ENCODE data around the gene GGCX.
"Not testable (repeated sequence)": the region's sequence is repeated elsewhere in the genome, so short reads cannot be mapped to it uniquely, and the experiment has no call there.

Gene GGCX

GRCh38 chr2:85575739-85576138 is 14.4 kb upstream of the GGCX start:
- no peak for DNase-seq (ENCODE audit: low spot score)

GRCh38 chr2:85566265-85566664 is 5.0 kb upstream of the GGCX start:
- DNase-seq (ENCODE audit: low spot score) = no peak

- no peak for DNase-seq (ENCODE audit: low spot score)
These were observed 2.9 kb upstream of the GGCX start for GRCh38 chr2:85564144-85564563.

- no peak for DNase-seq (ENCODE audit: low spot score)
These were observed 447 bp downstream of the GGCX start for GRCh38 chr2:85560812-85561279.

- not testable (repeated sequence) for DNase-seq (ENCODE audit: low spot score)
These were observed 928 bp downstream of the GGCX start for GRCh38 chr2:85560403-85560726.

GRCh38 chr2:85558160-85558559 is 3.1 kb downstream of the GGCX start:
- DNase-seq (ENCODE audit: low spot score) = no peak

GRCh38 chr2:85557130-85557529 is 4.2 kb downstream of the GGCX start:
- DNase-seq (ENCODE audit: low spot score) = no peak

- no peak for DNase-seq (ENCODE audit: low spot score)
These were observed 6.2 kb downstream of the GGCX start for GRCh38 chr2:85554980-85555612.

GRCh38 chr2:85553184-85553583 is 8.1 kb downstream of the GGCX start:
- DNase-seq (ENCODE audit: low spot score) = no peak

- peak; percentile 77 for DNase-seq (ENCODE audit: low spot score)
These were observed 9.3 kb downstream of the GGCX start for GRCh38 chr2:85551698-85552678.

- DNase-seq (ENCODE audit: low spot score) = no peak
These were observed 10.8 kb downstream of the GGCX start for GRCh38 chr2:85550486-85550885.

- no peak for DNase-seq (ENCODE audit: low spot score)
These were observed 11.5 kb downstream of the GGCX start for GRCh38 chr2:85549826-85550225.

GRCh38 chr2:85549095-85549494 is 12.2 kb downstream of the GGCX start:
- no peak for DNase-seq (ENCODE audit: low spot score)

- no peak for DNase-seq (ENCODE audit: low spot score)
These were observed 12.7 kb downstream of the GGCX start for GRCh38 chr2:85548608-85548900.

- DNase-seq (ENCODE audit: low spot score) = no peak
These were observed 13.3 kb downstream of the GGCX start for GRCh38 chr2:85547859-85548607.

- DNase-seq (ENCODE audit: low spot score) = no peak
These were observed 14.0 kb downstream of the GGCX start for GRCh38 chr2:85547089-85547858.

GRCh38 chr2:85545780-85546240 is 15.5 kb downstream of the GGCX start:
- DNase-seq (ENCODE audit: low spot score) = no peak

- not testable (repeated sequence) for DNase-seq (ENCODE audit: low spot score)
These were observed 16.1 kb downstream of the GGCX start for GRCh38 chr2:85544915-85545779.

- not testable (repeated sequence) for DNase-seq (ENCODE audit: low spot score)
These were observed 17.0 kb downstream of the GGCX start for GRCh38 chr2:85544254-85544691.

GRCh38 chr2:85542777-85543176 is 18.5 kb downstream of the GGCX start:
- no peak for DNase-seq (ENCODE audit: low spot score)
